Measurements from ENCODE around the gene IGSF21.

GRCh38 chr1:18149027-18149641, 41.5 kb downstream of the IGSF21 start:
- TF ChIP-seq CTCF (conservative IDR thresholded peaks at IDR 0.05), result no peak
- TF ChIP-seq ZFX (IDR thresholded peaks at IDR 0.05), result no peak
